GM18519 (cell line): ENCODE results near the gene NTN4.
"Not testable (repeated sequence)": the region's sequence is repeated elsewhere in the genome, so short reads cannot be mapped to it uniquely, and the experiment has no call there.

Experiments
- ATAC-seq: cut with Tn5 transposase; IDR thresholded peaks from one replicate; pipeline ENCODE4 v1.9.1; 2021; ENCODE audit warnings: mild to moderate bottlenecking, moderate library complexity; ENCODE audit not compliant: unreplicated experiment, low FRiP score

The NTN4 gene

DNA sequence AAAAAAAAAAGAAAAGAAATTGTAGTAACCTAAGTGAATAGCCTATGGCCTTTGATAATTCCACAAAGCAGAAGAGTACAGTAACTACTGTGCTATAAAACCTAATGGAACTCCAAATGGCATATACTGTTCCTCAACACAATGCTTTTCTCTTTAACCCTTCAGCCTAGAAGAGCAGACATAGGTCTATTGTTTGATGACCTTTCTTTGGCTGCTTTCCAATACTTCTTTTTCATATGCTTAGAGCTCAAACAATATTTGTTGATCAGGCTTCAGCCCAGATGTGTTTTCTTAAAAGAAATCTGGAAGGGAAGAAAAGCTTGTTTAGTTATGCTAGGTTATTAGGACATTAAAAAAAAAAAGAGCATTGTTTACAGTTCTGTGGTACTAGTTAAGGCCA lies 116.4 kb downstream of the NTN4 start:
- ATAC-seq: no peak

DNA sequence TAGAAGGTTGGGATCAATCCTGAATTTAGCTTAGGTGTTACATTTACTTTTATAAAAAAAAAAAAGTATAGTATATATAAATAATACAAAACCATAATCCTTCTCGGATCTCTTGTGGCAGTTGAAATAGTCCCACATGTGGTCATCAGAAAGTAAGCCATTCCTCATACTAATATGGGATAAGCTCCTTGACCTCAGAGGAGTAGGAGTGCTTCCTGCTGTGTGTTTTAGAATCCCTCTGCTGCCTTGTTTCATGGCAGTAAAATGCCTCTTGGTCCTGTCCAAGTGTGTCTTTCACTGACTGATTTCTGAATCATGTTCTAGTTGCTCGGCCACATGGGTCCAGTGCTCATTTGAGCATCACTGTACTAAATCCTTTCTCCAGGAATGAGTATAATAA lies 117.0 kb downstream of the NTN4 start:
- ATAC-seq: no peak

DNA sequence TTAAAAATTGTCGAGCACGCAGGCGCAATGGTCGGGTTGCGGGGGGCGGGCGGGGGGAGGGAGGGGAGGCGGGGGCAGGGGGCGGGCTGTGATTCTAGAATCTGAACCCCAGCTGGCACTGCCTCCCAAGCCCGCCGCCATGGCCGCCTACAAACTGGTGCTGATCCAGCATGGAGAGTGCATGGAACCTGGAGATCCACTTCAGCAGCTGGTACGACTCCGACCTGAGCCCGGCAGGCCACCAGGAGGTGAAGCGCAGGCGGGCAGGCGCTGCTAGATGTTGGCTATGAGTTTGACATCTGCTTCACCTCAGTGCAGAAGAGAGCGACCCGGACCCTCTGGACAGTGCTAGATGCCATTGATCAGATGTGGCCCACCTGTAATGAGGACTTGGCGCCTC lies 118.4 kb downstream of the NTN4 start:
- no peak for ATAC-seq

- no peak for ATAC-seq
Measured at GRCh38 chr12:95671265-95671664, 119.3 kb downstream of the NTN4 start.

DNA sequence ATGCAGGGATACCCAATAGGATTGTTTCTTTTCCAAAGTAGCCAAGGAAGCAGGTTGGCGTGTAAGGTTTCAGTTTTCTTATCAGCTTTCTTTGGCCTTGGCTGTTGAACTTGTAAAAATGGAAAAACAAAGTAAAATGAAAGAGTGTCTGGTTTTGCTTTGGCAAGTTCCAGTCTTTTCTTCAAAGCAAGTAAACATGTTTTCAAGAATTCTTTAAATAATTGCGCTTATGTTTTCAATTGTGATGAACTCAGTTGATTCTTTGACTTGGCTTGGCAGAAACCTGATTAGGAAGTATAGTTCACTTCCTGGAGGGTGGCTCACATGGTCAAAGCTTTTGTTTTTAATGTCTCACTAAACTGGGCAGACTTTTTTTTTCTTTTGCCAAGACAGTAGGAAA lies 127.0 kb downstream of the NTN4 start:
- ATAC-seq: no peak

GRCh38 chr12:95661360-95661759 lies 129.2 kb downstream of the NTN4 start:
- ATAC-seq: no peak

- ATAC-seq: no peak
Measured at GRCh38 chr12:95658386-95658785, 132.2 kb downstream of the NTN4 start.

- ATAC-seq: not testable (repeated sequence)
Measured at GRCh38 chr12:95654665-95655064, 135.9 kb downstream of the NTN4 start.

GRCh38 chr12:95653771-95654546 lies 136.6 kb downstream of the NTN4 start:
- ATAC-seq: no peak

DNA sequence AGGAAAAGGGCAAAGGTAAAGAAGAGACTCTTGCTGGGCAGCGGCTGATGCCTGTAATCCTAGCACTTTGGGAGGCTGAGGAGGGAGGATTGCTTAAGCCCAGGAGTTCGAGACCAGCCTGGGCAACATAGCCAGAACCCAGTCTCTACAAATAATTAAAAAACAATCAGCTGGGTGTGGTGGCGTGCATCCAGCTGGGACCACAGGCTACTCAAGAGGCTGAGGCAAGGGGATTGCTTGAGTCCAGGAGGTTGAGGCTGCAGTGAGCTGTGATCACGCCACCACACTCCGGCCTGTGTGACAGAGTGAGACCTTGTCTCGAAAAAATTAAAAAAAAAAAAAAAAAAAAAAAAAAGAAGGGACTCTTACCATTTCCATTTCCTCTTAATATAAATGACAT lies 138.9 kb downstream of the NTN4 start:
- no peak for ATAC-seq

DNA sequence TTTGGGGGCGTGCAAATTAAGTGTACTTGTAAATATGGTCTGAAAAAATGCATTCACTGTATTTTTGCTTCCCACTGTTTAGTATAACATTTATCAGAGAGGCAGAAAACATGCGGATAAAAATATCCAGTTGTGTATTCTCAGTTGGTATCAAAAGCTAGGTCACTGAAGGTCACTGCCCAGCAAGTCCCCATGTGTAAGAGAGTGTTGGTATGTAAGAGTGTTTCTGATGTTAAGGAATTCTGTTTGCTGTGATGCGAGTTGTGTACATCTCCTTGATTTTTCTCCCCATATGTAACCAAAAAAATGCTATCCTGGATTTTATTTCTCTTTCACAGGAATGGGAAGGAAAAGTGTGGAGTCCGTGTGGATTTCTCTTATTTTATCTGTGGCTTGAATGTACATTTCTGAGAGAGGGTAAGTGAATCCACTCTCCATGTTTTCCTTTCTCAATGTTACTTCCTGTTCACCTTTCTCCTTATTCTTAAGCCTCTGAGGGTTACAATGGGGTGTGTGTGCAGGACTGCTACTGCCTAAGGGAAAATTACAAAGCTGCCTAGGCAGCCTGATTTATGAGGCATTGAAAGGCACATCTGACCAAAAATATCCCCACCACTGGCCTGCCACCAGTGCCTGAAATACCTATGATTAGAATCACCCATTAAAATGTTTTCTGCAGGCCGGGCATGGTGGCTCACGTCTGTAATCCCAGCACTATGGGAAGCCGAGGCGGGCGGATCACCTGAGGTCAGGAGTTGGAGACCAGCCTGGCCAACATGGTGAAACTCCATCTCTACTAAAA lies 141.4 kb downstream of the NTN4 start:
- no peak for ATAC-seq

- ATAC-seq: no peak
Measured at GRCh38 chr12:95646781-95647190, 143.8 kb downstream of the NTN4 start.

- ATAC-seq: no peak
Measured at GRCh38 chr12:95643256-95643655, 147.3 kb downstream of the NTN4 start.

DNA sequence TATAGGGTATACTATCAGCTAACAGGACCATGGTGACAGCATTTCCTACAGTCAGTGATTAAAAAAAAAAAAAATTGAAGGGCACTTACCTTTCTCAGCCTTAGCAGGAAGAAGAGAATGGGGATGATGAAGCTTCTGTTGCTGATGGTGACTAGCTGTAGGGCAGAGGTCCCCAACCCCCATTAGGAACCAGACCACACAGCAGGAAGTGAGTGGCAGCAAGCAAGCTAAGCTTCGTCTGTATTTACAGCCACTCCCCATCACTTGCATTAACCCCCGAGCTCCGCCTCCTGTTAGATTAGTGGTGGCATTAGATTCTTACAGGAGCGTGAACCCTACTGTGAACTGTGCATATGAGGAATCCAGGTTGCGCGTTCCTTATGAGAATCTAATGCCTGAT lies 148.0 kb downstream of the NTN4 start:
- no peak for ATAC-seq

GRCh38 chr12:95641299-95641952 lies 149.1 kb downstream of the NTN4 start:
- ATAC-seq: no peak

- ATAC-seq: no peak
Measured at GRCh38 chr12:95640516-95640915, 150.0 kb downstream of the NTN4 start.

DNA sequence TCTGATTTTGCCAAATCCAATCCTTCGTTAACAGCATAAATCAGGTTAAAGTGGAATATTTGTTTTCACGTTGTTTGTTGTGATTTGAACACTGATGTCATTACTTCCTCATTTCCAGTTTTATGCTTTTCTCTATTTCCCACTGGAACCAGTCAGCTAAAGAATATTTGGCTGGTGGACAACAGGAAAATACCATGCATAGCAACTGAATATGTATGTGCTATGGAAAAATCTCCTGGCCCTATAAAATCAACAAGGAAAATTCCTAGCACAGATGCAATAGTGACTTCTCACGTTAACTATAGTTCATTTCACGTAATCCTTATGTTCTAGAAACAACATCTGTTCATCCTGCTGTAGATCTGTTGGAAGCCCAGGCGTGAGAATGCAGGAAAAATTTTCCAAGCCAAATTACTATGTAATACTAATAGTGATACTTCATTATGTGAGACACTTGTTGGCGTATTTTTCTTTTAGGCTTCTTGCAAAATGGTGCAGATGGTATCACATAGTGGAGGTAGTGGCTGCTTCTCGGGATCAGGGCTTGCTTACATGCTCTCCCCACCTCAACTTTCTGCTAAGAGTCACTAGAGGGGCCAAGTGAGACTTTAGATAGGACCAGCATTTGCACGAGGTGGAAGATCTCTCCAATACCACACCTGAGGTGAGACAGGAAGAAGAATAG lies 153.0 kb downstream of the NTN4 start:
- no peak for ATAC-seq

DNA sequence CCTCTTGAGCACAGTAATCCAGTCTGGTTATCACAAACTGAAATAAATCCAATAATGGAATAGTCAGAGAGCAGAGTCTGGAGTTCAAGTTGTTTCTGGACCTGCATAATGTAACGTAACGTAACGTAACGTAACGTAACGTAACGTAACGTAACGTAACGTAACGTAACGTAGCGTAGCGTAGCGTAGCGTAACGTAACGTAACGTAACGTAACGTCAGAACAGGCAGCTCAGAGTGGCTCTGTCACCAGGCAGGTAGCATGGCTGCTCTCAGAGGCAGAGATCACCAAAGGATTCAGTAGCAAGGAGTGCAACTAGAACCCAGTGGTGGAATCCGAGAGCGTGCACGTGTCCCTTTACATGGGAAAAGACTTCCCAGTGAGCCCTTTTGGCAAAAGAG lies 153.6 kb downstream of the NTN4 start:
- no peak for ATAC-seq

- no peak for ATAC-seq
Measured at GRCh38 chr12:95634622-95635621, 155.6 kb downstream of the NTN4 start.
